Measurements from ENCODE around the gene SCAMP2. TPM values are rescaled to one million over a fixed set of nuclear protein-coding genes. Genes with fewer than 3 reads are reported as not detected.

Gene SCAMP2
- total and polyA plus RNA-seq, 8 donors: 21.4 to 49.0 (median 33.8) TPM

DNA sequence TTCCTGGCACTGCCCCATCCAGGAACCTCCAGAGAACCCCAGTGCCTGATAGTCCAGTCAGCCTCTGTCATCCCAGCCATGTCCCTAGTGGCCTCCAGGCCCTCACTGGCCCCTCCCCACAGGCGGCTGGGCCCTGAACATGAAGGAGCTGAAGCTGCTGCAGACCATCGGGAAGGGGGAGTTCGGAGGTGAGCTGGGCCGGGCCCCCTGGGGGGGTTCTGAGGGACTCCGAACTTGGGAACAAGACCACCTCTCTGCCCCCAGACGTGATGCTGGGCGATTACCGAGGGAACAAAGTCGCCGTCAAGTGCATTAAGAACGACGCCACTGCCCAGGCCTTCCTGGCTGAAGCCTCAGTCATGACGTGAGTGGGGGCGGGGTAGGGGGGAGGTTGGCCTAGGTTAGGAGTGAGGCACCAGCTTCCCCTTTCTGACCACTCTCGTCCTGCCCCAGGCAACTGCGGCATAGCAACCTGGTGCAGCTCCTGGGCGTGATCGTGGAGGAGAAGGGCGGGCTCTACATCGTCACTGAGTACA is 72.5 kb downstream of the SCAMP2 start:
- no peak overlapping the region for H3K4me3 ChIP-seq
- TF ChIP-seq, protein P1, sequence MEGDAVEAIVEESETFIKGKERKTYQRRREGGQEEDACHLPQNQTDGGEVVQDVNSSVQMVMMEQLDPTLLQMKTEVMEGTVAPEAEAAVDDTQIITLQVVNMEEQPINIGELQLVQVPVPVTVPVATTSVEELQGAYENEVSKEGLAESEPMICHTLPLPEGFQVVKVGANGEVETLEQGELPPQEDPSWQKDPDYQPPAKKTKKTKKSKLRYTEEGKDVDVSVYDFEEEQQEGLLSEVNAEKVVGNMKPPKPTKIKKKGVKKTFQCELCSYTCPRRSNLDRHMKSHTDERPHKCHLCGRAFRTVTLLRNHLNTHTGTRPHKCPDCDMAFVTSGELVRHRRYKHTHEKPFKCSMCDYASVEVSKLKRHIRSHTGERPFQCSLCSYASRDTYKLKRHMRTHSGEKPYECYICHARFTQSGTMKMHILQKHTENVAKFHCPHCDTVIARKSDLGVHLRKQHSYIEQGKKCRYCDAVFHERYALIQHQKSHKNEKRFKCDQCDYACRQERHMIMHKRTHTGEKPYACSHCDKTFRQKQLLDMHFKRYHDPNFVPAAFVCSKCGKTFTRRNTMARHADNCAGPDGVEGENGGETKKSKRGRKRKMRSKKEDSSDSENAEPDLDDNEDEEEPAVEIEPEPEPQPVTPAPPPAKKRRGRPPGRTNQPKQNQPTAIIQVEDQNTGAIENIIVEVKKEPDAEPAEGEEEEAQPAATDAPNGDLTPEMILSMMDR (IDR thresholded peaks at IDR 0.05): no peak
- DNase-seq: no peak
- no peak for FAIRE-seq
- H3K27ac ChIP-seq: no peak overlapping the region
- H3K27me3 ChIP-seq: no peaks in the 10 kb centered on the region
- intact Hi-C loops (cut with DNase I): no loop called here
- no peaks in the 10 kb centered on the region for H3K9me3 ChIP-seq
- peaks cover 0 to 4% (median 0%) of the 10 kb centered on the region in 3 donors for H3K4me1 ChIP-seq
- H3K36me3 ChIP-seq: peaks cover 5 to 7% (median 6%) of the 10 kb centered on the region in 3 donors
- WGBS, 2 donors: 82 to 85% methylated on average over 20 of the region's 20 CpGs
- peak in 2 of 4 donors; percentile 2 to 4 for ATAC-seq

DNA sequence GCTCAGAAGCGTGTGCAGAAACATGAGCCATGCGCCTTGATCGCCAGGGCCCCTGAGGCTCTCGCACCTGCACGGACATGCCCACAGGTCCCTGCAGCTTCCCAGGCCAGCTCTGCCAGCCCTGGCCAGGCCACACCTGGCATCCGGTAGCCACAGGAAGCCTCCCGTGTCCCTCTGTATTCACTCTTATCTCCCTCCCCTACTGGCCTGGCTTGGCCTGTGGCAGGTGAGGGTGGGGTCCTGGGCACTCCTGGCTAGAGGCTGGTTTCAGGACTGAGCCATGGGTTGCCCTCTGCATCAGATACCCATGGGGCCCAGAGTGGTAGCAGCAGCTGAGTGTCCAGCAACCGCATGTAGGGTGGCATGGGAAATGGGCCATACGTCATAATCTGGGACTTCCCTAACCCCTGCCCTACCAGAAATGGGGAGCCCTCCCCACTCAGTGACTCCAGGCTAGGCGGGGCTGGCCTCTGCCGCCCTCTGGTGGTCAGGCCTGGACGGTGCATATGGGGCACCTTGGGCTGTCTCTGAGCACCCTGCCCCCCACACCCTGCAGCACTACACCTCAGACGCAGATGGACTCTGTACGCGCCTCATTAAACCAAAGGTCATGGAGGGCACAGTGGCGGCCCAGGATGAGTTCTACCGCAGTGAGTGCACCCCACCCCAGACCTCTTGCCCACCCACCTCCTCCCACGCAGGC is 73.2 kb downstream of the SCAMP2 start:
- Histone ChIP-seq H3K27me3 (no peaks in the 10 kb centered on the region), H3K27ac (no peak overlapping the region), H3K9me3 (no peaks in the 10 kb centered on the region), H3K4me3 (no peak overlapping the region), H3K4me1 (peaks cover 0 to 4% (median 0%) of the 10 kb centered on the region in 3 donors), H3K36me3 (peaks cover 5 to 7% (median 6%) of the 10 kb centered on the region in 3 donors)
- intact Hi-C loops (cut with DNase I): no loop called here
- TF ChIP-seq, protein P1 (IDR thresholded peaks at IDR 0.05): peak; percentile 88 to 95 (median 92)
- DNase-seq: peak in 5 of 6 donors; percentile 54 to 89 (median 72)
- FAIRE-seq: peak; percentile 29
- WGBS, 2 donors: 45 to 49% methylated on average over 18 of the region's 18 CpGs
- peak; percentile 82 to 95 (median 92) for ATAC-seq

DNA sequence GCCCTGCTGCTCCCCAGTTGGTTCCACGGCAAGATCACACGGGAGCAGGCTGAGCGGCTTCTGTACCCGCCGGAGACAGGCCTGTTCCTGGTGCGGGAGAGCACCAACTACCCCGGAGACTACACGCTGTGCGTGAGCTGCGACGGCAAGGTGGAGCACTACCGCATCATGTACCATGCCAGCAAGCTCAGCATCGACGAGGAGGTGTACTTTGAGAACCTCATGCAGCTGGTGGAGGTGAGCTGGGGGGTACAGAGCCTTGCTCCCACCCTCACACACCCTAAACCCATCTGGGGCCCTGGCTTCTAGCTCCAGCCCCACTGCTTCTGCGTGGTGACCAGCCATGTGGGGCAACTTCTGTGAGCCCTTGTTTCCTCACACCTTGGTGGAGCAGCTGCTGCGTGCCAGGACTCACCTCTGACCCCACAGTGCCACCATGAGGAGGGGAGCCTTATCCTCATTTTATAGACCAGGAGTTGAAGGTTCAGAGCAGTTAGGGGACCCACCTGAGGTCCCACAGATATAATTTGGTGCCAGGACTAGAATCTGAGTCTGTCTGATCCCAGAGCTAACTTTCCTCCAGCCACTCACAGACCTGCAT is 73.8 kb downstream of the SCAMP2 start:
- H3K27me3 ChIP-seq: no peaks in the 10 kb centered on the region
- DNase-seq (no peak), FAIRE-seq (no peak), ATAC-seq (no peak)
- peaks cover 0 to 4% (median 0%) of the 10 kb centered on the region in 3 donors for H3K4me1 ChIP-seq
- H3K36me3 ChIP-seq: peaks cover 5 to 7% (median 6%) of the 10 kb centered on the region in 3 donors
- 88 to 89% methylated on average over 16 of the region's 16 CpGs for WGBS, 2 donors
- TF ChIP-seq, protein P1 (IDR thresholded peaks at IDR 0.05): no peak
- intact Hi-C loops (cut with DNase I): no loop called here
- H3K9me3 ChIP-seq: no peaks in the 10 kb centered on the region
- no peak overlapping the region for H3K27ac ChIP-seq
- no peak overlapping the region for H3K4me3 ChIP-seq

DNA sequence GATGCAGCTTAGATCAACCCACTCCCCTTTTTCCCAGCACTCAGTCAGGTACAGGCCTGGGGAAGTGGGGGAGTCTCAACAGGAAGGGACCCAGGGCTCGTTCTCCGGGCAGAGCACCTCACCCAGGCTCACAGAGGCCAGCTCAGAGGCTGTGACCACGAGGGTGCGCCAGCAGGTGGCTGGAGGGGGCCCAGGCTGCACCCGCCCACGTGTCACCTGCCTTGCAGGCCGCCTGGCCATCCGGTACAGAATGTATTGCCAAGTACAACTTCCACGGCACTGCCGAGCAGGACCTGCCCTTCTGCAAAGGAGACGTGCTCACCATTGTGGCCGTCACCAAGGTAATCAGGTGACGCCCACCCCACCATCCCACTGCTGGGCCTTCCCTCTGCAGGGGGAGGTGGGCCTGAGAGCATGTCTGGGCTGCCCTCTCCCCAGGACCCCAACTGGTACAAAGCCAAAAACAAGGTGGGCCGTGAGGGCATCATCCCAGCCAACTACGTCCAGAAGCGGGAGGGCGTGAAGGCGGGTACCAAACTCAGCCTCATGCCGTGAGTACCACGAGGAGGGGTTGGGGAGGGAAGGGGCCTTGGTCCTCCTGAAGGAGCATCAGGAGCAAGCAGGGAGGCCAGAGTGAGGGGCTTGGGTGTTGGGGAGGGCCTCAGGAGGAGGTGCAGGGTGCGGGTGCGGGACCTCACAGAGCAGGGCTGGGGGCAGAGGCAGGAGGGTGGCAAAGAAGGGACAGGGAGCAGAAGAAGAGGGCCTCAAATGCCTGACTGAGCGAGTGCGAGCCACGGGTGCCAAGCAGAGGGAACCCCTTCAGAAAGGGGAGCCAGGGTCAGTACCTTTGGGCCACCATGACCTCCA is 74.5 kb downstream of the SCAMP2 start:
- Histone ChIP-seq H3K4me3 (no peak overlapping the region), H3K27me3 (no peaks in the 10 kb centered on the region), H3K9me3 (no peaks in the 10 kb centered on the region), H3K36me3 (peaks cover 5 to 7% (median 6%) of the 10 kb centered on the region in 3 donors), H3K4me1 (peaks cover 0 to 4% (median 0%) of the 10 kb centered on the region in 3 donors), H3K27ac (no peak overlapping the region)
- intact Hi-C loops (cut with DNase I): no loop called here
- TF ChIP-seq, protein P1 (IDR thresholded peaks at IDR 0.05): no peak
- ATAC-seq (peak; percentile 55 to 80 (median 70)), DNase-seq (peak in 4 of 6 donors; percentile 74 to 79 (median 78)), FAIRE-seq (no peak)
- WGBS, 2 donors: 69 to 71% methylated on average over 23 to 25 of the region's 25 CpGs

Data from pancreas (tissue), 10 donors.